Epithelial cell of prostate (primary cell): ENCODE results near the gene PDGFC.

Experiments used
- DNase-seq: peaks from one replicate; pipeline ENCODE4 v3.0.0-alpha.2; 2011; ENCODE audit warnings: low read depth, low spot score
- H3K27ac ChIP-seq: fragments of 450-650 bp; 2 replicates; pipeline ENCODE4 v1.5.1; 2017; ENCODE audit warnings: mild to moderate bottlenecking

The PDGFC gene

GRCh38 chr4:156711193-156711590 is 260.4 kb downstream of the PDGFC start:
- DNase-seq = no peak
- no peak overlapping the region for H3K27ac ChIP-seq
